Fibroblast of pulmonary artery (primary cell): ENCODE data around the gene ICA1.
A peak's percentile ranks its signal among the peaks of the same experiment; 100 is the strongest.

ENCODE experiments used
- DNase-seq: peaks from one replicate; pipeline ENCODE4 v3.0.0-alpha.2; 2010; ENCODE audit warnings: low read depth
- H3K4me3 ChIP-seq: replicated peaks from 2 replicates; pipeline ENCODE4 v1.5.1; 2011; ENCODE audit warnings: low read depth, mild to moderate bottlenecking, control low read depth, low read length, moderate library complexity
- TF ChIP-seq, protein P1 (sequence below): IDR thresholded peaks from 2 replicates; pipeline ENCODE4 v1.5.1; 2011; ENCODE audit warnings: mild to moderate bottlenecking, control low read depth, low read length, inconsistent platforms; ENCODE audit errors: missing control alignments

The ICA1 gene

DNA sequence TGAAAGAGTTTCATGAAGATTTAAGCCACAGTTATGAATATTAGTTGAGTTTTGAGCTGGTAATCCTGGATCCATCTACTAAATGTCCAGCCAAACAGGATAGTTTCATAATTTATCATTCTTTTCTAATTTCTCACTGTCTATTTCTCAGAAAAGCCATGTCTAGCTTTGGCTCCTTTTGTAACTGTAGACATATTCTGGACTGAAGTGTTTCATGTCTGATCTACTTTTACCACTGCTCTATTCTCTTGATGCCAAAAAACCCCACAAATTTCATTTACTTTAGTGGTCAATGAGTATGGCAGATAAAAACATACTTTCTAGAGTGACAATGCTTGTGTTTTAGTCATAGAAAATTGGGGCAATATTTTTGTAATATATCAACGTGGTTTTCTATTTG lies 61.2 kb downstream of the ICA1 start:
- no peak overlapping the region for H3K4me3 ChIP-seq

DNA sequence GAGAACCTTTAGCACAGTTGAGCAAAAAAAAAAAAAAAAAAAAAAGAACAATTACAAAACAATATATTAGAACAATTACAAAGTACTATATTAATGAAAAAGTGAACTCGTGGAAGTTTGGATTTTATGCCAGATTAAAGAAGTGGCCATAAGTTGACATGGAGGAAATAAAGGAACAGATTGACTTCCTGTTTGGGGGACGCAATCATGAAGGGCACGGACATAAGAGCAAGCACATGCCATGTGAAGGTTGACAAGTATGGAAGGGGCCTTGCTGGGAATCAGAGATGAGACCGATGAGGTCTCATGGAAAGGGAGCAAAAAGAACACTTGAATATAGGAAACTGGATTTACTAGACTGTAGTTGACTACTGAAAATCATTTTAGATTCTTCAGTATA lies 61.7 kb downstream of the ICA1 start:
- TF ChIP-seq, protein P1, sequence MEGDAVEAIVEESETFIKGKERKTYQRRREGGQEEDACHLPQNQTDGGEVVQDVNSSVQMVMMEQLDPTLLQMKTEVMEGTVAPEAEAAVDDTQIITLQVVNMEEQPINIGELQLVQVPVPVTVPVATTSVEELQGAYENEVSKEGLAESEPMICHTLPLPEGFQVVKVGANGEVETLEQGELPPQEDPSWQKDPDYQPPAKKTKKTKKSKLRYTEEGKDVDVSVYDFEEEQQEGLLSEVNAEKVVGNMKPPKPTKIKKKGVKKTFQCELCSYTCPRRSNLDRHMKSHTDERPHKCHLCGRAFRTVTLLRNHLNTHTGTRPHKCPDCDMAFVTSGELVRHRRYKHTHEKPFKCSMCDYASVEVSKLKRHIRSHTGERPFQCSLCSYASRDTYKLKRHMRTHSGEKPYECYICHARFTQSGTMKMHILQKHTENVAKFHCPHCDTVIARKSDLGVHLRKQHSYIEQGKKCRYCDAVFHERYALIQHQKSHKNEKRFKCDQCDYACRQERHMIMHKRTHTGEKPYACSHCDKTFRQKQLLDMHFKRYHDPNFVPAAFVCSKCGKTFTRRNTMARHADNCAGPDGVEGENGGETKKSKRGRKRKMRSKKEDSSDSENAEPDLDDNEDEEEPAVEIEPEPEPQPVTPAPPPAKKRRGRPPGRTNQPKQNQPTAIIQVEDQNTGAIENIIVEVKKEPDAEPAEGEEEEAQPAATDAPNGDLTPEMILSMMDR, result no peak
- H3K4me3 ChIP-seq, result no peak overlapping the region
- DNase-seq, result no peak

More for the DNA sequence above, 61.2 kb downstream of the ICA1 start:
- TF ChIP-seq, protein P1, result no peak
- no peak for DNase-seq

DNA sequence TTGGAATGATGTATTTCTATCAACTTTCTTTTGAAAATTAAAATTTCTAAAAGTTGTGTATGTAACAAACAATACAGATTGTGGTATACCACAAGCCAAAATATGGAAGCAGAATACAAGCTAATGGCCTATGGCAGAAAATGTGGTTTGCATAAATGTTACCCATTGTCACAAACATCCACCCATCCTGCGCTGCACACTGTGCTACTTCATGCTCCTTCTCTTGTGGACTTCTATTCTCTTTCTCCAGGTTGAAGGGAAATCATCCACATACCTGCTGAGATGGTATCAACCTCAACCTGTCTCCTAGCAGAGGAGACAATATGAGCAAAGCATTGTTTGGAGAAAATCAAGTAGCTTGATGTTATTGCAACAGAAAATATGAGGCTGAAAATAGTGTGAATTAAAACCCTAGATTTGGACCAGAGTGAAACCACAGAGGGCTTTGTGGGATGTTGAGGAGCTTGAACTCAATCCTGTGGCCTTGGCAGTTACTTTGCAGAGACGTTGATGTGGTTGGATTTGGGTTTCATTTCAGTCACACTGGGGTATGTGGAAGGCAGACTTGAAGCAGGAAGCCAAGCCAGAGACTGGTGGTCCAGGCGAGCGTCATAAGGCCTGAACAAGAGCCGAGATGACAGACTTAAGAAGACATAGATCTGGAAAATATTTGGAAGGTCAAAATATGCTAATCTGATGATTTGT lies 63.8 kb downstream of the ICA1 start:
- no peak overlapping the region for H3K4me3 ChIP-seq
- TF ChIP-seq, protein P1, result no peak
- no peak for DNase-seq

DNA sequence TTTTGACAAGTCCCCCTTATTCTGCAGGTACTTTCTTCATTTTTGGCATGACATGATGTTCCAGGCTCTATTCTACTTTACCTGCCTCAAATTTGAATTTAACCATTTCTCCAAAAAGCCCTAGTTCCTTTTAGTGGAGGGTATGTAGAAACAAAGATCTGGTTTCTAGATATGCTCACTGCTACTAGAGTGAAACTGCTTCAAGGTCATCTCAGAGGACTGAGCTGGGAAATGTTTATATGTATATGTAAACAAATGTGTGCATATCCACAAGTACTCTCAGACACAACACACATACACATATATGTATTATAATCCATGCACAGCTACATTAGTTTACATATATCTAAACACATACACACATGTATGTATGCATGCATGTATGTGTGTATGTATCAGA lies 69.1 kb downstream of the ICA1 start:
- H3K4me3 ChIP-seq, result no peak overlapping the region
- DNase-seq, result no peak
- TF ChIP-seq, protein P1, result no peak

DNA sequence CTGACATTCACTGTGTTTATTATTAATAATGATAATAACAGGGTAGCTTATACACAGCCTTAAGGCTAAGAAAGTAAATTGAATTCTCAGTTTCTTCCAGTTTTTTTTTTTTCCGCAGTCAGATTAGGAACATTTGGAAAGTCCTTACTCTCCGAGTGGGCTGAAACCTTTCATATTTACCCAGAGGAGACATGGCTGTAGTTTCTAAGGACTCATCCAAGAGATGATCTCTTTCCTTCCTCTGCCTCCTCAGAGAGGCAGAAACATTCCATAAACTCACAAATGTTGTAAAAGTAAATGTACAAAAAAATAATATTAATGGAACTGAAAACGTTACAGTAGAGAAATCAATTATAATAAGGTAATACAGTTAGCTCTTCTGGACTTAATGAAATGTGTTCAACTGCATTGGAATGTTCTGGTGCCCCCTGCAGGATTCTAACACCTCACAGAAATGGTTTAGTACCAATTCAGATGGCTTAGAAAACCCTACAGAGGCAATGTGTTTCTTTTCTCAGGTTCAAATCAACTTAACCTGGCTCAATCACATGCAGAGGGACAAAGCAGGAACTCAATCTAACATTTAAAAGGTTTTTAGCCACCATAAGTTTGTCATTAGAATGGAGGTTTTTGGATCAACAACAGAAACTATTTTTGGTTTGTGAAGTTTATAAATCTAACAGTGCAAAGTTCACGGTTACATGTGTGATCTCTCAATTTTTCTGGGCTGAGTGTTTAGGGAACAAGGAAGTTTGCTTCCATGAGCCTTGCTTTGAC lies 71.7 kb downstream of the ICA1 start:
- DNase-seq, result peak; percentile 59
- TF ChIP-seq, protein P1, result peak; percentile 59
- no peak overlapping the region for H3K4me3 ChIP-seq

DNA sequence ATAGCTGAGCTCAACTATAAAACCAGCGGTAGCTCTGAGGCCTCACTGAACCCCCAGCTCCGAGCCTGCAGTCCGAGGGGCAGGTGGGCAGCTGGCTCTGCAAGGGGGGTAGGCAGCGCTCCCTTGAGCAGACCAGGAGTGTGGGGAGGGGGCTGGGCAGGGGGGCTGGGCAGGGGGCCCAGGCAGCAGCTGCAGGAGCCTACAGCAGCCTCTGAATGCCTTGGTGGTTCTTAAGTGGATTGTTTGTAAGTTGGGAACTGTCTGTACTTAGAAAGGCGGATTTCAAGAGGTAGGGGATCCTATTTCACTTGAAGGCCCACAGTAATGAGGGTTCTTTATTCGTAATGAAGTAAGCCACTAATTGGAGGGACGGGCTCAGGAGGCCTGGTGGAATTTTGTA lies 72.3 kb downstream of the ICA1 start:
- TF ChIP-seq, protein P1, result no peak
- no peak for DNase-seq
- no peak overlapping the region for H3K4me3 ChIP-seq
